B cell (primary cell): Measurements from ENCODE around the gene THAP4. TPM values are rescaled to one million over a fixed set of nuclear protein-coding genes. Genes with fewer than 3 reads are reported as not detected.

Experiments used
- ATAC-seq: fragments of 200-7000 bp; cut with Tn5 transposase; one replicate; pipeline ENCODE4 v1.10.0; 2021; ENCODE audit warnings: low read depth, mild to moderate bottlenecking, moderate number of reproducible peaks, moderate library complexity
- CTCF ChIA-PET: fragments of 350-600 bp; sonication (Branson Sonifier 250); formaldehyde crosslinking; loops from one replicate; lab custom pipeline; 2021; ENCODE audit warnings: antibody characterized with exemption, inconsistent platforms; lab: Charles Lee
- POLR2A ChIA-PET: fragments of 350-600 bp; sonication (Branson Sonifier 250); formaldehyde crosslinking; loops from one replicate; lab custom pipeline; 2021; ENCODE audit warnings: antibody characterized with exemption; lab: Charles Lee
- DNase-seq: peaks from one replicate; pipeline ENCODE4 v3.0.0; 2013
- H2AFZ ChIP-seq: 2 replicates; pipeline ENCODE4 v1.6.1; 2012; ENCODE audit warnings: mild to moderate bottlenecking, low read depth, low read length; ENCODE audit not compliant: insufficient read depth, poor library complexity, severe bottlenecking
- H3K27ac ChIP-seq, 2 donors: 1 replicate in 1 of 2; 2 replicates in 1 of 2; pipeline ENCODE4 v1.5.1; 2012 to 2013; ENCODE audit warnings: low read length in 2 of 2, mild to moderate bottlenecking in 2 of 2, moderate library complexity in 1 of 2
- H3K27me3 ChIP-seq, 4 experiments: fragments of 200-600 bp in 1 of 4; sonication (generic) in 1 of 4; replicated peaks in 1 of 4; 1 replicate in 2 of 4; 2 replicates in 2 of 4; pipeline versions ENCODE4 v1.6.1 to v1.7.0; 2013 to 2016; ENCODE audit warnings: low read length in 3 of 4, mild to moderate bottlenecking in 2 of 4, mixed read lengths in 1 of 4, moderate library complexity in 1 of 4; ENCODE audit not compliant: insufficient read depth in 4 of 4, control insufficient read depth in 3 of 4; ENCODE audit errors: control extremely low read depth in 1 of 4
- H3K36me3 ChIP-seq, 2 experiments: replicated peaks in 1 of 2; 1 replicate in 1 of 2; 2 replicates in 1 of 2; pipeline versions ENCODE4 v1.6.1 to v1.7.1; 2013; ENCODE audit warnings: low read length in 1 of 2; ENCODE audit not compliant: insufficient read depth in 2 of 2, control insufficient read depth in 1 of 2; ENCODE audit errors: control extremely low read depth in 1 of 2, extremely low read depth in 1 of 2
- H3K4me1 ChIP-seq, 2 donors: fragments of 200-600 bp in 1 of 2; sonication (generic) in 1 of 2; 1 replicate in 1 of 2; 2 replicates in 1 of 2; pipeline versions ENCODE4 v1.5.1 to v1.6.1; 2013 to 2017; ENCODE audit warnings: low read length in 2 of 2; ENCODE audit not compliant: control insufficient read depth in 2 of 2, insufficient read depth in 2 of 2
- H3K4me2 ChIP-seq: replicated peaks from 2 replicates; pipeline ENCODE3; 2012; ENCODE audit warnings: mild to moderate bottlenecking, low read depth, low read length; ENCODE audit not compliant: poor library complexity, severe bottlenecking
- H3K4me3 ChIP-seq, 5 experiments: fragments of 200-600 bp in 1 of 5; sonication (generic) in 1 of 5; 1 replicate in 3 of 5; 2 replicates in 2 of 5; pipeline versions ENCODE4 v1.5.1 to v1.7.0; 2011 to 2016; ENCODE audit warnings: low read length in 4 of 5, mild to moderate bottlenecking in 4 of 5, low read depth in 2 of 5, control low read depth in 1 of 5, moderate library complexity in 1 of 5; ENCODE audit not compliant: insufficient read depth in 1 of 5; ENCODE audit errors: control extremely low read depth in 1 of 5, extremely low read depth in 1 of 5
- H3K79me2 ChIP-seq: fragments of 200-600 bp; sonication (generic); one replicate; pipeline ENCODE4 v1.6.0; 2016; ENCODE audit warnings: low read length; ENCODE audit not compliant: control insufficient read depth, insufficient read depth
- H3K9ac ChIP-seq: fragments of 200-600 bp; sonication (generic); 2 replicates; pipeline ENCODE4 v1.6.1; 2017; ENCODE audit warnings: mild to moderate bottlenecking, low read length, moderate library complexity
- H3K9me3 ChIP-seq, 3 donors: one replicate each; pipeline versions ENCODE4 v1.6.1 to v1.7.1; 2013; ENCODE audit warnings: low read length in 2 of 3; ENCODE audit not compliant: control insufficient read depth in 2 of 3, insufficient read depth in 1 of 3; ENCODE audit errors: control extremely low read depth in 1 of 3
- H4K20me1 ChIP-seq: 2 replicates; pipeline ENCODE4 v1.6.0; 2012; ENCODE audit warnings: mild to moderate bottlenecking, low read length; ENCODE audit not compliant: insufficient read depth, control insufficient read depth, poor library complexity, severe bottlenecking
- H3K27ac Mint-ChIP-seq: one replicate; pipeline ENCODE4 v1.8.0; 2021; ENCODE audit warnings: mixed read lengths
- H3K27me3 Mint-ChIP-seq: one replicate; pipeline ENCODE4 v1.8.0; 2021; ENCODE audit warnings: mixed read lengths
- H3K4me1 Mint-ChIP-seq: one replicate; pipeline ENCODE4 v1.8.0; 2021; ENCODE audit warnings: mixed read lengths
- H3K4me3 Mint-ChIP-seq: one replicate; pipeline ENCODE4 v1.8.0; 2021; ENCODE audit warnings: mixed read lengths
- H3K9me3 Mint-ChIP-seq: one replicate; pipeline ENCODE4 v1.8.0; 2022; ENCODE audit warnings: mixed read lengths; ENCODE audit not compliant: insufficient read depth
- EZH2 ChIP-seq: IDR thresholded peaks from 2 replicates; pipeline ENCODE4 v1.6.1; 2012; ENCODE audit warnings: borderline replicate concordance, low read depth, mild to moderate bottlenecking, moderate library complexity, low read length; ENCODE audit not compliant: insufficient read depth, poor library complexity, severe bottlenecking
- WGBS: methylation state at CpG from one replicate; pipeline ENCODE4 v1.1.5; 2013; ENCODE audit warnings: missing lambda C conversion rate; ENCODE audit not compliant: insufficient coverage; 5-methylcytosine and 5-hydroxymethylcytosine counted together
- intact Hi-C: fragments of 100-400 bp; cut with micrococcal nuclease; formaldehyde crosslinking; loops from one replicate; pipeline ENCODE4 v1.10.0; 2022
- polyA plus RNA-seq: library from polyadenylated mRNA; depleted of rRNA; stranded (reverse); fragments of >200 nt; gene quantifications from 2 replicates; pipeline ENCODE4 v1.2.3, GENCODE V29; 2012
- total RNA-seq, 2 donors: library from RNA; stranded (reverse); fragments of 120-200 nt in 1 of 2; gene quantifications; 1 replicate in 1 of 2; 2 replicates in 1 of 2; pipeline versions ENCODE4 v1.2.3 to v1.2.4, GENCODE V29; 2013 to 2022
- TF ChIP-seq, protein P1 (sequence below): fragments of 200-600 bp; IDR thresholded peaks from one replicate; pipeline ENCODE4 v1.8.0; 2022; ENCODE audit warnings: antibody characterized with exemption, mild to moderate bottlenecking

THAP4 gene
- total and polyA plus RNA-seq, 2 donors (not counting 1 experiment from before 2014, with no cell fraction given), result 26.5 to 41.0 TPM

DNA sequence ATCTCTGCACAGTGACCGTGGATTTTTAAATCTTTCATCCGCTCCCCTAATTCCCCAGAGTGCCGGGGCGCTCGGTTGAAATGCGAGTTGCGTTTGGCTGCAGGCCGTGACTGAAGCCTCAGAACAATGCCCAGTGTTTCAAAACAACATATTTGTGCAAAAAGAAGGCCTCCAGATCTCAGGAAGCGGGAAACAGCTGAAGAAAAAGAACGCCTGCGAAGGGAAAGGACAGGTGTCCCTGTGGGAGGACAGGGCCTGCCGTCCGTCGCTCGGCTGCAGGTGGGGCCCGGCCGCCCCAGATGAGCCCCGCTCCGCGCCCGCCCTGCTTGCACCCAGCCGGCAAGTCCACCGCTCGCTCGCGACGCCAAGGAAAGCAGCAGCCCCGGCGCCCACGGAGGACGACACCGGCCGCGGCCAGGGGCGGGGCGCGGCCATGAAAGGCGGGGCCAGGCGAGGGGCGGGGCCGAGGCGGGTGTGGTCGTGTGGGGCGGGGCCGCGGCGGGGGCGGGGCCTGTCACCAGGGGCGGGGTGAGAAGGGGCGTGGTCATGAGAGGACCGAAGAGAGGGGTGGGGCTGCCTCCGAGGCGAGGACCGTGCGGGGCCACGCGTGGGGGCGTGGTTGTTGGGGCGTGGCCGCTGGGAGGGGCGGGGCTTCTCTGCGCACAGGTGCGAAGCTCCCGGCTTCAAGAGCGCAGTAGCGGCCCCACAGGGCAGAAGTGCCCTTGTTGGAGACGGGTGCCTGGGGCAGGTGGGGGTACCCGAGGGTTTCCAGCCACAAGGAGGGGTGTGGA is 96.0 kb downstream of the THAP4 start:
- H3K4me3 ChIP-seq, result peak overlapping the region in 3 of 5 experiments; percentile 33 to 50 (median 49)
- H3K27me3 ChIP-seq, result peaks cover 0 to 49% (median 18%) of the 10 kb centered on the region in 4 experiments
- ATAC-seq (peak; percentile 92), DNase-seq (peak; percentile 75)
- intact Hi-C loops, result loop anchor here (1.0 kb wide), 1 partner anchor 33 kb away; the partner anchor contains the start of gene STK25
- H3K4me1 Mint-ChIP-seq, result peaks cover 3% of the 10 kb centered on the region
- H3K9me3 Mint-ChIP-seq, result no peaks in the 10 kb centered on the region
- TF ChIP-seq EZH2, result no peak
- TF ChIP-seq, protein P1, sequence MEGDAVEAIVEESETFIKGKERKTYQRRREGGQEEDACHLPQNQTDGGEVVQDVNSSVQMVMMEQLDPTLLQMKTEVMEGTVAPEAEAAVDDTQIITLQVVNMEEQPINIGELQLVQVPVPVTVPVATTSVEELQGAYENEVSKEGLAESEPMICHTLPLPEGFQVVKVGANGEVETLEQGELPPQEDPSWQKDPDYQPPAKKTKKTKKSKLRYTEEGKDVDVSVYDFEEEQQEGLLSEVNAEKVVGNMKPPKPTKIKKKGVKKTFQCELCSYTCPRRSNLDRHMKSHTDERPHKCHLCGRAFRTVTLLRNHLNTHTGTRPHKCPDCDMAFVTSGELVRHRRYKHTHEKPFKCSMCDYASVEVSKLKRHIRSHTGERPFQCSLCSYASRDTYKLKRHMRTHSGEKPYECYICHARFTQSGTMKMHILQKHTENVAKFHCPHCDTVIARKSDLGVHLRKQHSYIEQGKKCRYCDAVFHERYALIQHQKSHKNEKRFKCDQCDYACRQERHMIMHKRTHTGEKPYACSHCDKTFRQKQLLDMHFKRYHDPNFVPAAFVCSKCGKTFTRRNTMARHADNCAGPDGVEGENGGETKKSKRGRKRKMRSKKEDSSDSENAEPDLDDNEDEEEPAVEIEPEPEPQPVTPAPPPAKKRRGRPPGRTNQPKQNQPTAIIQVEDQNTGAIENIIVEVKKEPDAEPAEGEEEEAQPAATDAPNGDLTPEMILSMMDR, result no peak
- H3K27me3 Mint-ChIP-seq, result peaks cover 19% of the 10 kb centered on the region
- peaks cover 12 to 13% of the 10 kb centered on the region in 2 donors for H3K4me1 ChIP-seq
- H3K9ac ChIP-seq, result peak overlapping the region; percentile 50
- H3K4me3 Mint-ChIP-seq, result peak overlapping the region; percentile 82
- peak overlapping the region; percentile 55 for H2AFZ ChIP-seq
- peaks cover 0 to 12% (median 0%) of the 10 kb centered on the region in 3 donors for H3K9me3 ChIP-seq
- no peaks in the 10 kb centered on the region for H3K79me2 ChIP-seq
- POLR2A ChIA-PET, result no interaction called here
- no peaks in the 10 kb centered on the region for H3K36me3 ChIP-seq
- H4K20me1 ChIP-seq, result no peaks in the 10 kb centered on the region
- peak overlapping the region; percentile 38 for H3K27ac Mint-ChIP-seq
- 7% methylated on average over 60 of the region's 68 CpGs for WGBS
- H3K27ac ChIP-seq, result no peak overlapping the region
- peak overlapping the region; percentile 70 for H3K4me2 ChIP-seq
- CTCF ChIA-PET, result no interaction called here

DNA sequence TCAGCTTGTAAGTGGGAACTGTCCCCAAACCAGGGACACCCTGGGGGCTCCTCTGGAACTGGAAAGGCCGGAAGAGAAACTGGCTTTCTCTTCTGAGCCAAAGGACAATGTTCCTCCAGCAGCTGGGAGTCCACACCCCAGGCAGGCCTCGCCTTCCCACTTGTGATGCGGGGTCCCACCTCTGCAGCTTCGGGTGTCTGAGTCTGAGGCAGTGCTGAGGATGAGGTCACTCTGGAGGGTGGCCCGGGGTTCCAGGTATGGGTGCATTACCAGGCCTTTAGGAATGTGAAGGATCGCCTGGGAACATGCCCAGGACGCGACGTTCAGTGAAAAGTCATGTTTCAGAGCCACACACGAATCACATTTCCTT is 96.6 kb downstream of the THAP4 start:
- ChIA-PET POLR2A (no interaction called here), CTCF (no interaction called here)
- H3K9me3 Mint-ChIP-seq, result no peaks in the 10 kb centered on the region
- peaks cover 0 to 12% (median 0%) of the 10 kb centered on the region in 3 donors for H3K9me3 ChIP-seq
- peaks cover 12 to 13% of the 10 kb centered on the region in 2 donors for H3K4me1 ChIP-seq
- peak overlapping the region; percentile 82 for H3K4me3 Mint-ChIP-seq
- ATAC-seq (no peak), DNase-seq (no peak)
- no peak for TF ChIP-seq EZH2
- TF ChIP-seq, protein P1, result no peak
- H3K27ac ChIP-seq, result no peak overlapping the region
- no peaks in the 10 kb centered on the region for H4K20me1 ChIP-seq
- H2AFZ ChIP-seq, result peak overlapping the region; percentile 55
- peak overlapping the region; percentile 38 for H3K27ac Mint-ChIP-seq
- peak overlapping the region; percentile 50 for H3K9ac ChIP-seq
- H3K79me2 ChIP-seq, result no peaks in the 10 kb centered on the region
- peak overlapping the region; percentile 70 for H3K4me2 ChIP-seq
- intact Hi-C loops, result no loop called here
- H3K27me3 ChIP-seq, result peaks cover 0 to 47% (median 15%) of the 10 kb centered on the region in 4 experiments
- 65% methylated on average over 6 of the region's 10 CpGs for WGBS
- H3K27me3 Mint-ChIP-seq, result peaks cover 19% of the 10 kb centered on the region
- peak overlapping the region in 2 of 5 experiments; percentile 31 to 33 for H3K4me3 ChIP-seq
- H3K36me3 ChIP-seq, result no peaks in the 10 kb centered on the region
- H3K4me1 Mint-ChIP-seq, result peaks cover 3% of the 10 kb centered on the region
